Measurements from ENCODE around the gene INPP5A. TPM values are rescaled to one million over a fixed set of nuclear protein-coding genes. Genes with fewer than 3 reads are reported as not detected.

The INPP5A gene
- total and polyA plus RNA-seq, 2 of the 13 experiments (the other 11 are each of a cell fraction or from before 2014, with no cell fraction given): 17.5 to 37.9 TPM

DNA sequence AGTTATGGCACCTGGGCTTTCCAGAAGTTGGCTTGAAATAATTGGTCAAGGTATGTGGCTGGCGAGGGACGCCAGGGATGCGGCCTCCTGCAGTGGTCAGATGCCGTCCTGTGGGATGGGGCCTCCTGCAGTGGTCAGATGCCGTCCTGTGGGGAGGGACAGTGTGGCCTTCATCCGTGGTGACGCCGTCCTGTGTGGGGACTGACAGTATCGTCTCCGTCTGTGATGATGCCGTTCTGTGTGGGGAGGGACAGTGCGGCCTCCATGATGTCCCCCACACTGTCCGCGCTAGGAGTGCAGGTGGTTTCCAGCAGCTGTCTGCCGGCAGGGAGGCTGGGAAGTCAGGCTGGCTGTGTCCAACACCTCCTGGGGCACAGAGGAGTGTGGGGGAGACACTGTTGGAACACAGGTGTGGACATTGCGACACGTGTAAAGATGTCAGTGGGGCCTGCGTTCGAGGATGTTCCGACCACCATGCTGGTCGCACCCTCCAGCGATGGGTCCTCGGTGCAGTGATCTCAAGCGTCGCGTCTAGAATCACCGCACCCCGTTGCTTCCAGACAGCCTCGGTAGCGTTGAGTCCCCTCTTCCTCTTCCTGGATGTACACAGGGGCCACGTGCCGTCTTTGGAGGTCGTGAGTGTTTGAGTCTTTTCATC lies 52.6 kb downstream of the INPP5A start (continued):
- peak; percentile 71 for TF ChIP-seq CEBPB (IDR thresholded peaks at IDR 0.05; ENCODE audit: borderline replicate concordance, low read depth, low read length)
- TF ChIP-seq NRL (CRISPR knock-in tag; IDR thresholded peaks at IDR 0.05; ENCODE audit: borderline replicate concordance): no peak; the same call in 1 of the 2 replicates
- 0 out of 2 replicates have a peak, but pooled peaks have one; percentile 33 for TF ChIP-seq GTF3A (CRISPR knock-in tag; conservative IDR thresholded peaks at IDR 0.05)
- 0 out of 2 replicates have a peak, but pooled peaks have one; percentile 34 for TF ChIP-seq SAFB2 (CRISPR knock-in tag; IDR thresholded peaks at IDR 0.05; ENCODE audit: borderline replicate concordance, low read depth)
- 0 out of 2 replicates have a peak, but pooled peaks have one; percentile 28 for TF ChIP-seq ZNF432 (CRISPR knock-in tag; IDR thresholded peaks at IDR 0.05; ENCODE audit: borderline replicate concordance)
- TF ChIP-seq, protein P1, sequence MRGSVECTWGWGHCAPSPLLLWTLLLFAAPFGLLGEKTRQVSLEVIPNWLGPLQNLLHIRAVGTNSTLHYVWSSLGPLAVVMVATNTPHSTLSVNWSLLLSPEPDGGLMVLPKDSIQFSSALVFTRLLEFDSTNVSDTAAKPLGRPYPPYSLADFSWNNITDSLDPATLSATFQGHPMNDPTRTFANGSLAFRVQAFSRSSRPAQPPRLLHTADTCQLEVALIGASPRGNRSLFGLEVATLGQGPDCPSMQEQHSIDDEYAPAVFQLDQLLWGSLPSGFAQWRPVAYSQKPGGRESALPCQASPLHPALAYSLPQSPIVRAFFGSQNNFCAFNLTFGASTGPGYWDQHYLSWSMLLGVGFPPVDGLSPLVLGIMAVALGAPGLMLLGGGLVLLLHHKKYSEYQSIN (CRISPR knock-in tag; IDR thresholded peaks at IDR 0.05; ENCODE audit: borderline replicate concordance): no peak
- no peak for TF ChIP-seq ELF1 (CRISPR knock-in tag; IDR thresholded peaks at IDR 0.05)
- TF ChIP-seq, protein P2, sequence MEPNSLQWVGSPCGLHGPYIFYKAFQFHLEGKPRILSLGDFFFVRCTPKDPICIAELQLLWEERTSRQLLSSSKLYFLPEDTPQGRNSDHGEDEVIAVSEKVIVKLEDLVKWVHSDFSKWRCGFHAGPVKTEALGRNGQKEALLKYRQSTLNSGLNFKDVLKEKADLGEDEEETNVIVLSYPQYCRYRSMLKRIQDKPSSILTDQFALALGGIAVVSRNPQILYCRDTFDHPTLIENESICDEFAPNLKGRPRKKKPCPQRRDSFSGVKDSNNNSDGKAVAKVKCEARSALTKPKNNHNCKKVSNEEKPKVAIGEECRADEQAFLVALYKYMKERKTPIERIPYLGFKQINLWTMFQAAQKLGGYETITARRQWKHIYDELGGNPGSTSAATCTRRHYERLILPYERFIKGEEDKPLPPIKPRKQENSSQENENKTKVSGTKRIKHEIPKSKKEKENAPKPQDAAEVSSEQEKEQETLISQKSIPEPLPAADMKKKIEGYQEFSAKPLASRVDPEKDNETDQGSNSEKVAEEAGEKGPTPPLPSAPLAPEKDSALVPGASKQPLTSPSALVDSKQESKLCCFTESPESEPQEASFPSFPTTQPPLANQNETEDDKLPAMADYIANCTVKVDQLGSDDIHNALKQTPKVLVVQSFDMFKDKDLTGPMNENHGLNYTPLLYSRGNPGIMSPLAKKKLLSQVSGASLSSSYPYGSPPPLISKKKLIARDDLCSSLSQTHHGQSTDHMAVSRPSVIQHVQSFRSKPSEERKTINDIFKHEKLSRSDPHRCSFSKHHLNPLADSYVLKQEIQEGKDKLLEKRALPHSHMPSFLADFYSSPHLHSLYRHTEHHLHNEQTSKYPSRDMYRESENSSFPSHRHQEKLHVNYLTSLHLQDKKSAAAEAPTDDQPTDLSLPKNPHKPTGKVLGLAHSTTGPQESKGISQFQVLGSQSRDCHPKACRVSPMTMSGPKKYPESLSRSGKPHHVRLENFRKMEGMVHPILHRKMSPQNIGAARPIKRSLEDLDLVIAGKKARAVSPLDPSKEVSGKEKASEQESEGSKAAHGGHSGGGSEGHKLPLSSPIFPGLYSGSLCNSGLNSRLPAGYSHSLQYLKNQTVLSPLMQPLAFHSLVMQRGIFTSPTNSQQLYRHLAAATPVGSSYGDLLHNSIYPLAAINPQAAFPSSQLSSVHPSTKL (CRISPR knock-in tag; IDR thresholded peaks at IDR 0.05): no peak
- no peak for TF ChIP-seq ZNF816 (CRISPR knock-in tag; IDR thresholded peaks at IDR 0.05; ENCODE audit: borderline replicate concordance)
- TF ChIP-seq, protein P3, sequence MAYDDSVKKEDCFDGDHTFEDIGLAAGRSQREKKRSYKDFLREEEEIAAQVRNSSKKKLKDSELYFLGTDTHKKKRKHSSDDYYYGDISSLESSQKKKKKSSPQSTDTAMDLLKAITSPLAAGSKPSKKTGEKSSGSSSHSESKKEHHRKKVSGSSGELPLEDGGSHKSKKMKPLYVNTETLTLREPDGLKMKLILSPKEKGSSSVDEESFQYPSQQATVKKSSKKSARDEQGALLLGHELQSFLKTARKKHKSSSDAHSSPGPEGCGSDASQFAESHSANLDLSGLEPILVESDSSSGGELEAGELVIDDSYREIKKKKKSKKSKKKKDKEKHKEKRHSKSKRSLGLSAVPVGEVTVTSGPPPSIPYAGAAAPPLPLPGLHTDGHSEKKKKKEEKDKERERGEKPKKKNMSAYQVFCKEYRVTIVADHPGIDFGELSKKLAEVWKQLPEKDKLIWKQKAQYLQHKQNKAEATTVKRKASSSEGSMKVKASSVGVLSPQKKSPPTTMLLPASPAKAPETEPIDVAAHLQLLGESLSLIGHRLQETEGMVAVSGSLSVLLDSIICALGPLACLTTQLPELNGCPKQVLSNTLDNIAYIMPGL (CRISPR knock-in tag; IDR thresholded peaks at IDR 0.05; ENCODE audit: borderline replicate concordance in 1 of 2, low read depth in 1 of 2): no peak
- no peak for TF ChIP-seq SP2 (CRISPR knock-in tag; IDR thresholded peaks at IDR 0.05)
- TF ChIP-seq ZNF577 (CRISPR knock-in tag; IDR thresholded peaks at IDR 0.05; ENCODE audit: borderline replicate concordance, low read depth): no peak

Data from HepG2 (cell line).